MM.1S (cell line): ENCODE measurements around the gene PCDHB15.
"Not testable (repeated sequence)": the region's sequence is repeated elsewhere in the genome, so short reads cannot be mapped to it uniquely, and the experiment has no call there.

Experiments used
- DNase-seq: peaks from one replicate; pipeline ENCODE4 v3.0.0-alpha.2; 2015
- H2AFZ ChIP-seq: fragments of 300-600 bp; sonication (generic); 2 replicates; pipeline ENCODE4 v1.6.0; 2016; ENCODE audit warnings: antibody characterized with exemption, low read length
- H3F3A ChIP-seq: fragments of 300-600 bp; sonication (generic); 2 replicates; pipeline ENCODE4 v1.6.1; 2016; ENCODE audit warnings: mild to moderate bottlenecking, antibody characterized with exemption, low read length, moderate library complexity, mixed read lengths; ENCODE audit not compliant: insufficient read depth
- H3K27ac ChIP-seq: fragments of 300-600 bp; sonication (generic); 2 replicates; pipeline ENCODE4 v1.5.1; 2016; ENCODE audit warnings: mild to moderate bottlenecking, low read length
- H3K27me3 ChIP-seq: fragments of 300-600 bp; sonication (generic); replicated peaks from 2 replicates; pipeline ENCODE4 v1.6.0; 2016; ENCODE audit warnings: low read length; ENCODE audit not compliant: insufficient read depth
- H3K36me3 ChIP-seq: fragments of 300-600 bp; sonication (generic); replicated peaks from 2 replicates; pipeline ENCODE4 v1.6.1; 2016; ENCODE audit warnings: mild to moderate bottlenecking, low read length, mixed read lengths; ENCODE audit not compliant: insufficient read depth
- H3K4me1 ChIP-seq: fragments of 300-600 bp; sonication (generic); 2 replicates; pipeline ENCODE4 v1.6.1; 2016; ENCODE audit warnings: low read length, mixed read lengths
- H3K4me2 ChIP-seq: fragments of 300-600 bp; sonication (generic); 2 replicates; pipeline ENCODE4 v1.6.0; 2016; ENCODE audit warnings: low read depth, low read length
- H3K4me3 ChIP-seq: fragments of 300-600 bp; sonication (generic); 2 replicates; pipeline ENCODE4 v1.5.1; 2016; ENCODE audit warnings: low read length, mixed read lengths
- H3K79me2 ChIP-seq: fragments of 300-600 bp; sonication (generic); 2 replicates; pipeline ENCODE4 v1.6.1; 2016; ENCODE audit warnings: mixed run types, low read length, mixed read lengths
- H3K9ac ChIP-seq: fragments of 300-600 bp; sonication (generic); 2 replicates; pipeline ENCODE4 v1.6.1; 2016; ENCODE audit warnings: low read length, mixed read lengths
- H3K9me2 ChIP-seq: fragments of 300-600 bp; sonication (generic); replicated peaks from 2 replicates; pipeline ENCODE4 v1.6.1; 2016; ENCODE audit warnings: mild to moderate bottlenecking, low read length, mixed read lengths; ENCODE audit not compliant: insufficient read depth
- H3K9me3 ChIP-seq: fragments of 300-600 bp; sonication (generic); replicated peaks from 2 replicates; pipeline ENCODE4 v1.6.1; 2016; ENCODE audit warnings: mild to moderate bottlenecking, low read length, mixed read lengths; ENCODE audit not compliant: insufficient read depth
- H4K20me1 ChIP-seq: fragments of 300-600 bp; sonication (generic); 2 replicates; pipeline ENCODE4 v1.6.1; 2016; ENCODE audit warnings: mild to moderate bottlenecking, low read length, moderate library complexity, mixed read lengths; ENCODE audit not compliant: insufficient read depth
- EZH2 ChIP-seq: fragments of 300-600 bp; sonication (generic); optimal IDR thresholded peaks from 2 replicates; pipeline ENCODE3; 2017; ENCODE audit warnings: low read depth, mild to moderate bottlenecking, antibody characterized with exemption, low read length, mixed read lengths
- EZH2phosphoT487 ChIP-seq: fragments of 300-600 bp; sonication (generic); IDR thresholded peaks from 2 replicates; pipeline ENCODE4 v1.6.1; 2018; ENCODE audit warnings: antibody characterized with exemption, low read length
- TF ChIP-seq, protein P1 (sequence below): fragments of 300-600 bp; sonication (generic); IDR thresholded peaks from 2 replicates; pipeline ENCODE4 v1.5.1; 2016; ENCODE audit warnings: antibody characterized with exemption, low read length, mixed read lengths

Gene PCDHB15

DNA sequence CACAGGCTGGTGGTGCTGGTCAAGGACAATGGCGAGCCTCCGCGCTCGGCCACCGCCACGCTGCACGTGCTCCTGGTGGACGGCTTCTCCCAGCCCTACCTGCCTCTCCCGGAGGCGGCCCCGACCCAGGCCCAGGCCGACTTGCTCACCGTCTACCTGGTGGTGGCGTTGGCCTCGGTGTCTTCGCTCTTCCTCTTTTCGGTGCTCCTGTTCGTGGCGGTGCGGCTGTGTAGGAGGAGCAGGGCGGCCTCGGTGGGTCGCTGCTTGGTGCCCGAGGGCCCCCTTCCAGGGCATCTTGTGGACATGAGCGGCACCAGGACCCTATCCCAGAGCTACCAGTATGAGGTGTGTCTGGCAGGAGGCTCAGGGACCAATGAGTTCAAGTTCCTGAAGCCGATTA, 29.2 kb upstream of the PCDHB15 start:
- not testable (repeated sequence) for H3K4me2 ChIP-seq, H3K27ac ChIP-seq, H4K20me1 ChIP-seq, H3K4me3 ChIP-seq, H3K27me3 ChIP-seq, H3F3A ChIP-seq, DNase-seq, H3K36me3 ChIP-seq, H3K4me1 ChIP-seq, H3K9me3 ChIP-seq, H3K9me2 ChIP-seq, H3K9ac ChIP-seq, H3K79me2 ChIP-seq, H2AFZ ChIP-seq

DNA sequence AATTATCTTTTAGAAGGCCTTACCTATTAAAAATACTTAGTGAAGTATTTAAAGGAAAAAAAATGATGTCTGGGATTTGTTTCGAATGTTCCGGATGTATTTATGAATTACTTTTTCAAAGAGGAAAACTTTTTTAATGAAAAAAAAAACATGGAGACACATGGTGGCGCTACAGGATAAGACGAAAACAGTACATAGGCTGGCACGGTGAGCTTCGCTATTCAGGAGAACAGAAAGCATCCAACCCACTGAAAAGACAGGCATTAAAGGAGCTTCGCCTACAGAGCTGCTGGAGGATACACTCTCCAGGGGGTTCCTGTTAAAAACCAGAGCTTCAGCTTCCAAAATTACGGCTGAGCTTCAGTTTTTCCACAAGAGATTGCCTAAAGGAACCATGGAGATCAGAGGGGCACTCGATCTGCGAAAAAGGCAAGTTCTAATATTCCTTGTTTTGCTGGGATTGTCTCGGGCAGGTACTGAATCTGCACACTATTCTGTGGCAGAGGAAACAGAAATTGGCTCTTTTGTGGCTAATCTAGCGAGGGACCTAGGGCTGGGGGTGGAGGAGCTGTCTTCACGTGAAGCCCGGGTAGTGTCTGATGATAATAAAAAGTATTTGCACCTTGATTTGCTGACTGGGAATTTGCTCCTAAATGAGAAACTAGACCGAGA, 21.9 kb upstream of the PCDHB15 start, which contains the start of gene PCDHB14:
Gene PCDHB14, plus strand, starts transcription at position 232 of the 672 bp plus-strand sequence. Its CDS starts 163 bp downstream, at position 395.
- Histone ChIP-seq H4K20me1 (no peaks in the 10 kb centered on the region), H3K4me2 (peak within 1 kb of the TSS; percentile 90), H3K27ac (no peak within 1 kb of the TSS), H3K4me1 (no peaks in the 10 kb centered on the region), H3K36me3 (no peaks in the 10 kb centered on the region), H3K9me2 (no peaks in the 10 kb centered on the region), H3K27me3 (no peaks in the 10 kb centered on the region), H2AFZ (peak within 1 kb of the TSS; percentile 94), H3K4me3 (peak within 1 kb of the TSS; percentile 65), H3K79me2 (no peaks in the 10 kb centered on the region), H3K9ac (peak within 1 kb of the TSS; percentile 34; the same call in 1 of the 2 replicates), H3K9me3 (no peaks in the 10 kb centered on the region), H3F3A (no peaks in the 10 kb centered on the region)
- TF ChIP-seq, protein P1, sequence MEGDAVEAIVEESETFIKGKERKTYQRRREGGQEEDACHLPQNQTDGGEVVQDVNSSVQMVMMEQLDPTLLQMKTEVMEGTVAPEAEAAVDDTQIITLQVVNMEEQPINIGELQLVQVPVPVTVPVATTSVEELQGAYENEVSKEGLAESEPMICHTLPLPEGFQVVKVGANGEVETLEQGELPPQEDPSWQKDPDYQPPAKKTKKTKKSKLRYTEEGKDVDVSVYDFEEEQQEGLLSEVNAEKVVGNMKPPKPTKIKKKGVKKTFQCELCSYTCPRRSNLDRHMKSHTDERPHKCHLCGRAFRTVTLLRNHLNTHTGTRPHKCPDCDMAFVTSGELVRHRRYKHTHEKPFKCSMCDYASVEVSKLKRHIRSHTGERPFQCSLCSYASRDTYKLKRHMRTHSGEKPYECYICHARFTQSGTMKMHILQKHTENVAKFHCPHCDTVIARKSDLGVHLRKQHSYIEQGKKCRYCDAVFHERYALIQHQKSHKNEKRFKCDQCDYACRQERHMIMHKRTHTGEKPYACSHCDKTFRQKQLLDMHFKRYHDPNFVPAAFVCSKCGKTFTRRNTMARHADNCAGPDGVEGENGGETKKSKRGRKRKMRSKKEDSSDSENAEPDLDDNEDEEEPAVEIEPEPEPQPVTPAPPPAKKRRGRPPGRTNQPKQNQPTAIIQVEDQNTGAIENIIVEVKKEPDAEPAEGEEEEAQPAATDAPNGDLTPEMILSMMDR = peak; percentile 61
- TF ChIP-seq EZH2 = no peak
- TF ChIP-seq EZH2phosphoT487 = no peak
- DNase-seq = peak; percentile 75

DNA sequence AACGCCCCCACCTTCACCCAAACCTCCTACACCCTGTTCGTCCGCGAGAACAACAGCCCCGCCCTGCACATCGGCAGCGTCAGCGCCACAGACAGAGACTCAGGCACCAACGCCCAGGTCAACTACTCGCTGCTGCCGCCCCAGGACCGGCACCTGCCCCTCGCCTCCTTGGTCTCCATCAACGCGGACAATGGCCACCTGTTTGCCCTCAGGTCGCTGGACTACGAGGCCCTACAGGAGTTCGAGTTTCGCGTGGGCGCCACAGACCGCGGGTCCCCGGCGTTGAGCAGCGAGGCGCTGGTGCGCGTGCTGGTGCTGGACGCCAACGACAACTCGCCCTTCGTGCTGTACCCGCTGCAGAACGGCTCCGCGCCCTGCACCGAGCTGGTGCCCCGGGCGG, 20.4 kb upstream of the PCDHB15 start:
- not testable (repeated sequence) for H3K9ac ChIP-seq, H3K4me1 ChIP-seq, H4K20me1 ChIP-seq, H3K9me3 ChIP-seq, H3K4me2 ChIP-seq, H3K27me3 ChIP-seq, H3K4me3 ChIP-seq, H3K27ac ChIP-seq, DNase-seq, H3F3A ChIP-seq, H3K36me3 ChIP-seq, H3K9me2 ChIP-seq, H3K79me2 ChIP-seq, H2AFZ ChIP-seq

DNA sequence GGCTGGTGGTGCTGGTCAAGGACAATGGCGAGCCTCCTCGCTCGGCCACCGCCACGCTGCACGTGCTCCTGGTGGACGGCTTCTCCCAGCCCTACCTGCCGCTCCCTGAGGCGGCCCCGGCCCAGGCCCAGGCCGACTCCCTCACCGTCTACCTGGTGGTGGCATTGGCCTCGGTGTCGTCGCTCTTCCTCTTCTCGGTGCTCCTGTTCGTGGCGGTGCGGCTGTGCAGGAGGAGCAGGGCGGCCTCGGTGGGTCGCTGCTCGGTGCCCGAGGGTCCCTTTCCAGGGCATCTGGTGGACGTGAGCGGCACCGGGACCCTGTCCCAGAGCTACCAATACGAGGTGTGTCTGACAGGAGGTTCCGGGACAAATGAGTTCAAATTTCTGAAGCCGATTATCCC, 19.8 kb upstream of the PCDHB15 start:
- H3K36me3 ChIP-seq, H3K4me2 ChIP-seq, H3K4me1 ChIP-seq, H3K27me3 ChIP-seq, H4K20me1 ChIP-seq, H3K9me3 ChIP-seq, DNase-seq, H2AFZ ChIP-seq, H3K4me3 ChIP-seq, H3K9ac ChIP-seq, H3F3A ChIP-seq, H3K79me2 ChIP-seq, H3K9me2 ChIP-seq, H3K27ac ChIP-seq: not testable (repeated sequence)

DNA sequence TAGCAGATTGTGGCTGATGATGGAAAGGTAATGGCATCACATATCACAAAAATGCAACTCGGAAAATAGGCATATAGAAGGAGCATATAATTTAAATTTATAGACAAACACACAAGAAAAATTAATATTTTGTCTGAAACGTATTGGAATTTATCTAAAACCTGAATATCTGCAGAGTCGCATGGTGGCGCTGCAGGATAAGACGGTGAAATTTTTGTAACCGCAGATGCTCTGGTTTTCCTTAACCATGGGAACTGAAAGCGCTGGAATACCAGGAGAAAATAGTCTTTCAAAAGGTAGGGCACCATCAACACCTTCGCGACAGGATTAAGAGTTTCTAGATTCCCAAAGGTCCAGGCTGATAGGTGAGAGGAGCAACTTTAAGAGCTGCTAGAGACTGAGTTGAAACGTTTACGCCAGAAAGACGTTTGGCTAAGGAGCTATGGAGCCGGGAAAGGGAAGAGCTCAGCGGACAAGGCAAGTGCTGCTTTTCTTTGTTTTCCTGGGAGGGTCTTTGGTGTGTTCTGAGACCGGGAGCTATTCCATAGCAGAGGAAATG, 11.0 kb upstream of the PCDHB15 start:
- DNase-seq = no peak
- Histone ChIP-seq H3K4me3 (no peak overlapping the region), H3K27me3 (no peaks in the 10 kb centered on the region), H3K9me3 (0 out of 2 replicates have a peak, but pooled peaks cover 3% of the 10 kb centered on the region), H3K4me2 (no peak overlapping the region), H3K27ac (no peak overlapping the region), H3K9me2 (no peaks in the 10 kb centered on the region), H3F3A (no peaks in the 10 kb centered on the region), H3K79me2 (no peaks in the 10 kb centered on the region), H4K20me1 (no peaks in the 10 kb centered on the region), H3K4me1 (no peaks in the 10 kb centered on the region), H3K9ac (no peak overlapping the region), H3K36me3 (no peaks in the 10 kb centered on the region), H2AFZ (no peak overlapping the region)
- TF ChIP-seq EZH2 (no peak), EZH2phosphoT487 (no peak)
- TF ChIP-seq, protein P1 = peak; percentile 31

DNA sequence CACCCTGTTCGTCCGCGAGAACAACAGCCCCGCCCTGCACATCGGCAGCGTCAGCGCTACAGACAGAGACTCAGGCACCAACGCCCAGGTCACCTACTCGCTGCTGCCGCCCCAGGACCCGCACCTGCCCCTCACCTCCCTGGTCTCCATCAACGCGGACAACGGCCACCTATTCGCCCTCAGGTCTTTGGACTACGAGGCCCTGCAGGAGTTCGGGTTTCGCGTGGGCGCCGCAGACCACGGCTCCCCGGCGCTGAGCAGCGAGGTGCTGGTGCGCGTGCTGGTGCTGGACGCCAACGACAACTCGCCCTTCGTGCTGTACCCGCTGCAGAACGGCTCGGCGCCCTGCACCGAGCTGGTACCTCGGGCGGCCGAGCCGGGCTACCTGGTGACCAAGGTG, 9.3 kb upstream of the PCDHB15 start:
- not testable (repeated sequence) for H3K4me3 ChIP-seq, H3K79me2 ChIP-seq, H2AFZ ChIP-seq, H3K36me3 ChIP-seq, H3K4me2 ChIP-seq, H3K9me3 ChIP-seq, DNase-seq, H3K9ac ChIP-seq, H3K9me2 ChIP-seq, H3K27me3 ChIP-seq, H4K20me1 ChIP-seq, H3K4me1 ChIP-seq, H3K27ac ChIP-seq, H3F3A ChIP-seq
